ENCODE measurements around the gene PTPRK. TPM values are rescaled to one million over a fixed set of nuclear protein-coding genes. Genes with fewer than 3 reads are reported as not detected.

PTPRK gene
- polyA plus RNA-seq, 3 donors = 0.01 TPM; not detected in 2

DNA sequence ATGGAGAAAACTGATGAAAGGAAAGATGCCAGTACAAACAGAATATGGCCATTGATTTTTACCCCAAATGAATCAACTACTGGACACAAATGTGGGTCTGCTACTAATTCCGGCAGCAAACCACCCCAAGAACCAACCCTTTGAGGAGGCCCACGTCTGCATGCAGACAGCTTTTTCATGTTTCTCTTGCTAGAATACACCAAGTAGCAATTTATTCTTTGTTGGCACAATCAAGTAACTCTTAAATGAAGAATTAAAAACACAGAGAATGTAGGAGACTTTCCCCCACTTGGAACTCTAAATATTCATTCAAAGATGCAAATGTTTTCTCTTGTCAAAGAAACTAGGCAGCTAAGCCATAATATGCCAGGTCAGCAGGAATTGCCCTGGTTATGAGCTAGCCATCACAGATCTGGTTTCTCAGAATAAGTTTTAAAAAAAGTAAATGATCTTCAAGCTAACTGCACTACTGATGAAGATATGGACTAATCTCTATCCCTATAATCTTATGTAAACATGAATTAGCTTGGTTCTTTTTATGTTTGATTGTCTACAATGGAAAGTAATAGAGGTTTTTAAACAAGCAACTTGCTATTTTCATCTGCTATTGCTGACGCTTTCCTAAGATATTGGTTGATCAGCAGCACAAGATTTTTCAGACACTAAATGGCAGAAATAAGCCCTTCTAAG, 456.4 kb downstream of the PTPRK start:
- Histone ChIP-seq H2AFZ (ENCODE audit: insufficient read depth, low read depth, low read length, poor library complexity, severe bottlenecking) (no peak overlapping the region), H3K4me1 (ENCODE audit: control insufficient read depth in 1 of 2, insufficient read depth in 2 of 2, low read length in 2 of 2) (no peaks in the 10 kb centered on the region), H3K9ac (ENCODE audit: insufficient read depth, low read length, poor library complexity, severe bottlenecking) (no peak overlapping the region), H3K4me3 (replicated peaks in 1 of 3; ENCODE audit: low read depth in 2 of 3, low read length in 3 of 3) (no peak overlapping the region), H4K20me1 (ENCODE audit: insufficient read depth, low read length) (no peaks in the 10 kb centered on the region), H3K4me2 (replicated peaks; ENCODE audit: extremely low read depth, low read length, poor library complexity, severe bottlenecking) (no peak overlapping the region), H3K27ac (ENCODE audit: low read depth in 1 of 2, low read length in 2 of 2) (no peak overlapping the region), H3K27me3 (ENCODE audit: control insufficient read depth in 2 of 2, insufficient read depth in 2 of 2, low read length in 2 of 2) (no peaks in the 10 kb centered on the region), H3K79me2 (ENCODE audit: insufficient read depth, low read length) (no peaks in the 10 kb centered on the region), H3K36me3 (replicated peaks in 1 of 2; ENCODE audit: control insufficient read depth in 1 of 2, insufficient read depth in 2 of 2, low read length in 2 of 2) (no peaks in the 10 kb centered on the region), H3K9me3 (replicated peaks in 1 of 2; ENCODE audit: control insufficient read depth in 1 of 2, insufficient read depth in 1 of 2, low read length in 2 of 2) (peaks cover 0 to 7% of the 10 kb centered on the region in 2 donors)
- Mint-ChIP-seq H3K4me3 (no peak overlapping the region), H3K27ac (no peak overlapping the region), H3K36me3 (no peaks in the 10 kb centered on the region), H3K4me1 (no peaks in the 10 kb centered on the region), H3K9me3 (peaks cover 0 to 4% (median 0%) of the 10 kb centered on the region in 7 donors), H3K27me3 (ENCODE audit: low read depth in 3 of 3) (no peaks in the 10 kb centered on the region)
- TF ChIP-seq CTCF (IDR thresholded peaks at IDR 0.05) = no peak
- intact Hi-C loops (cut with micrococcal nuclease) = no loop called here
- WGBS (ENCODE audit: insufficient coverage) = 100% methylated on average over 1 of the region's 3 CpGs
- no peak for DNase-seq

GRCh38 chr6:128062882-128063603, 457.4 kb downstream of the PTPRK start:
- H3K36me3 ChIP-seq (replicated peaks in 1 of 2; ENCODE audit: control insufficient read depth in 1 of 2, insufficient read depth in 2 of 2, low read length in 2 of 2) = no peaks in the 10 kb centered on the region
- H3K4me2 ChIP-seq (replicated peaks; ENCODE audit: extremely low read depth, low read length, poor library complexity, severe bottlenecking) = no peak overlapping the region
- intact Hi-C loops (cut with micrococcal nuclease) = no loop called here
- H3K4me3 ChIP-seq (replicated peaks in 1 of 3; ENCODE audit: low read depth in 2 of 3, low read length in 3 of 3) = no peak overlapping the region
- peaks cover 0 to 7% of the 10 kb centered on the region in 2 donors for H3K9me3 ChIP-seq (replicated peaks in 1 of 2; ENCODE audit: control insufficient read depth in 1 of 2, insufficient read depth in 1 of 2, low read length in 2 of 2)
- no peak overlapping the region for H3K9ac ChIP-seq (ENCODE audit: insufficient read depth, low read length, poor library complexity, severe bottlenecking)
- no peak overlapping the region for H3K4me3 Mint-ChIP-seq
- no peak for DNase-seq
- H3K27ac ChIP-seq (ENCODE audit: low read depth in 1 of 2, low read length in 2 of 2) = no peak overlapping the region
- WGBS (ENCODE audit: insufficient coverage) = no CpG with 5 or more reads among the region's 5 CpGs
- H3K27ac Mint-ChIP-seq = no peak overlapping the region
- no peaks in the 10 kb centered on the region for H3K36me3 Mint-ChIP-seq
- no peaks in the 10 kb centered on the region for H4K20me1 ChIP-seq (ENCODE audit: insufficient read depth, low read length)
- H3K4me1 ChIP-seq (ENCODE audit: control insufficient read depth in 1 of 2, insufficient read depth in 2 of 2, low read length in 2 of 2) = no peaks in the 10 kb centered on the region
- H2AFZ ChIP-seq (ENCODE audit: insufficient read depth, low read depth, low read length, poor library complexity, severe bottlenecking) = no peak overlapping the region
- no peak for TF ChIP-seq CTCF (IDR thresholded peaks at IDR 0.05)
- no peaks in the 10 kb centered on the region for H3K79me2 ChIP-seq (ENCODE audit: insufficient read depth, low read length)
- H3K27me3 ChIP-seq (ENCODE audit: control insufficient read depth in 2 of 2, insufficient read depth in 2 of 2, low read length in 2 of 2) = no peaks in the 10 kb centered on the region
- peaks cover 0 to 4% (median 0%) of the 10 kb centered on the region in 7 donors for H3K9me3 Mint-ChIP-seq
- no peaks in the 10 kb centered on the region for H3K27me3 Mint-ChIP-seq (ENCODE audit: low read depth in 3 of 3)
- no peaks in the 10 kb centered on the region for H3K4me1 Mint-ChIP-seq

Measured in CD14-positive monocyte (primary cell).